IPS DF 19.7 (cell line): Measurements from ENCODE around the gene HSF2BP.
"Not testable (repeated sequence)": the region's sequence is repeated elsewhere in the genome, so short reads cannot be mapped to it uniquely, and the experiment has no call there.

Source experiments
- DNase-seq: peaks from one replicate; pipeline ENCODE4 v3.0.0-alpha.2; 2013; ENCODE audit warnings: low read depth, low spot score

Gene HSF2BP

GRCh38 chr21:43659136-43660000 is at the start of gene HSF2BP, which contains the start of gene RRP1B:
HSF2BP (minus strand) TSS chr21:43659488; CDS start chr21:43658096, 1,392 bp downstream.
RRP1B (plus strand) TSS chr21:43659560; CDS start chr21:43659665, 105 bp downstream.
- DNase-seq = peak; percentile 33

- DNase-seq = no peak
Observed at GRCh38 chr21:43708745-43709381, 49.6 kb upstream of the HSF2BP start.

DNA sequence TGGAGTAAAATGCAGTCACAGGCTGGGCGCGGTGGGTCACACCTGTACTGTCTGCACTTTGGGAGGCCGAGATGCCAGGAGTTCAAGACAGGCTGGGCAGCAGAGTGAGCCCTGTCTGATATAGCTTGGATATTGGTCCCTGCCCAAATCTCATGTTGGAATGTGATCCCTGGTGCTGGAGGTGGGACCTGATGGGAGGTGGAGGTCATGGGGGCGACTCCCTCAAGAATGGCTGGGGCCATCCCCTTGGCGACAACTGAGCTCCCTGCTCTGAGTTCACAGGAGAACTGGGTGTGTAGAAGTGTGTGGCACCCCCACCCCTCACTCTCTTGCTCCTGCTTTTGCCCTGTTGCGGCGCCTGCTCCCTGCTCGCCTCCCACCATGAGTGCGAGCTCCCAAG is 48.2 kb upstream of the HSF2BP start:
- DNase-seq = no peak

GRCh38 chr21:43703035-43703880 is 44.0 kb upstream of the HSF2BP start:
- DNase-seq = no peak

- no peak for DNase-seq
Observed at GRCh38 chr21:43702785-43703034, 43.4 kb upstream of the HSF2BP start.

GRCh38 chr21:43701936-43702784 is 42.9 kb upstream of the HSF2BP start:
- no peak for DNase-seq

DNA sequence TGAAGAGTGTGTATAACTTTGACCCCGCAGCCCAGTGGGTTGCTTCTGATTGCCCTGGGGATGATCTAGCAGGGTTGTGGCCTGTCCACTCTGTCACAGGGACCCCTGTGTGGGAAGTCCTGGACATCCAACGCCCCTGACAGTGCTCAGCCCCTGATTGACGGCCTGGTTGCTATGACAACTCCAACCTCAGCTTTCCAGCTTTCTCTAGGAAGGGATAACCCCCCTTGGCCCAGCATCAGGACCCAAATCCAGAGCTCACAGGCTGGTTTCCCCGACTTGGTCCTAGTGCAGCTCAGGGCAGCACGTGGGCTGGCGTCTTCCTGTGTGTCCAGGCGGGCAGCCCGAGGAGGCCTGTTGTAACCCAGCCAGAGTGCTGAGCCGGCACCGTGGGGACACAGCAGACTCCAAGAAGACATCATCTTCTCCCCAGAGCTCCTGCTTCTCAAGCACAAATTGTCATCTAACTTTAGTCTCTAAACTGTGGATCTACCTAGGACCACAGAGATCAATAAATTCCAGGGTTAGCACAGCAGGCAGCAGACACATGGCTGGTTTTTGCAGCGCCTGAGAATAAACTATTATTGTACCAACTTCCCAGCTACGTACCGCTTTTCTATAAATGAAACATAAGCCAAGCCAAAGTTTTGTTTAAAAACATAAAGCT is 40.8 kb upstream of the HSF2BP start:
- DNase-seq = no peak

- DNase-seq = not testable (repeated sequence)
Observed at GRCh38 chr21:43699492-43699777, 40.1 kb upstream of the HSF2BP start.

GRCh38 chr21:43697758-43698643 is 38.7 kb upstream of the HSF2BP start:
- DNase-seq = no peak

GRCh38 chr21:43696214-43696613 is 36.9 kb upstream of the HSF2BP start:
- no peak for DNase-seq

GRCh38 chr21:43694437-43695079 is 35.3 kb upstream of the HSF2BP start:
- no peak for DNase-seq

- DNase-seq = no peak
Observed at GRCh38 chr21:43693981-43694380, 34.7 kb upstream of the HSF2BP start.

DNA sequence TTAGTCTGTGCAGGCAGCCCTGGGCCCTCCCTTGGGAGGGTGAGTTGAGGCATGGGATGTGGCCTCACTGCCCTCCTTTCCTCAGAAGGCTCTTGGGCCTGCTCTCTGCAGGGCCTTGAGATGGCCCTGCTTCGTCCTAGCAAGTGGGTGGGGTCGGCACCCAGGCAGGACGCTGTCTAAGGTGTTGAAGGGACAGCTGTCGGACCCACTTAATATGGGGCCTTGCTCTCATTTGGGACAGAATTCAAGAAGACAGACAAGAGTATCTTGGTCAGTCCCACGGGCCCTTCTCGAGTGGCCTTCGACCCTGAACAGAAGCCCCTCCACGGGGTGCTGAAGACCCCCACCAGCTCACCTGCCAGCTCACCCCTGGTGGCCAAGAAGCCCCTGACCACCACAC is 33.7 kb upstream of the HSF2BP start:
- no peak for DNase-seq

DNA sequence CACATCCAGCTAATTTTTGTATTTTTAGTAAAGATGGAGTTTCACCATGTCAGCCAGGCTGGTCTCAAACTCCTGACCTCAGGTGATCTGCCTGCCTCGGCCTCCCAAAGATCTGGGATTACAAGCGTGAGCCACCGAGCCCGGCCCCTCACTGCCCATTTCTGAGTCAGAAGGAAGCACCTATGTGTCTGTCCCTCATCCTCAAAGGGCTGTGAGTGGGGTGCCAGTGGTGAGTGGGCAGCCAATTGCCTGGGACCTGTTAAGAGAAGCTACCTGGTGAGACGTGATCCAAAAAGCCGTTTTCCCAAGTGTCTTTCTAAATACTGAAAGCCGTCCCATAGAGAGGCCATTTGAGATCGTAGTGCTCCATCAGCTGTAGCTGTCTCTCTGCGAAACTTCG is 32.5 kb upstream of the HSF2BP start:
- no peak for DNase-seq

DNA sequence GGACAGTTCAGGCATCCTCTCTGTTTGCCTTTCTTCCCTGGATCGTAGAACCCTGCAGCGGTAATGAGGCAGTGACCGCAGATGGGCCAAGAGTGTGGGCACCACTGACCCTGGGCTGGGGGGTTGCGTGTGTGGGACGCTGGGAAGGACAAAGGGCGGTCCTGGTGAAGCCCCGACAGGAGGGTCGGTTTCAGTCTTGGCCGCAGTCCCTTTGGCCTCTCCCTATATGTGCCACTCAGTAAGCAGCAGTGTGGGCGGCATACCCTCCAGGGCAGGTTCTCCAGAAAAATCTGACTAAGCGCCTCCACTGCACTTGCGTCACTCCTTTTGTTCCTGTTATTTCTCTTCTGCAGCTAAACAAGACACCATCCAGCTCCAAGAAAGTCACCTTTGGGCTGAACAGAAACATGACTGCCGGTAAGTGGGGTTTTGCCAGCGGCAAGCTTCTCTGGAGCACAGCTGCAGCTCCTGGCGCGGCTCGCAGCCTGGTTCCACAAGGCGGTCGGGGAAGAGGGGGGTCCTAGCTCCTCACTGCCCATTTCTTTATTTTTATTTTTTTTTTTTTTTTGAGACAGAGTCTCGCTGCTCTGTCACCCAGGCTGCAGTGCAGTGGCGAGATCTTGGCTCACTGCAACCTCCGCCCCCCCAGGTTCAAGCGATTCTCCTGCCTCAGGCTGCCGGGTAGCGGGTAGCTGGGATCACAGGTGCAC is 32.0 kb upstream of the HSF2BP start:
- DNase-seq = no peak

DNA sequence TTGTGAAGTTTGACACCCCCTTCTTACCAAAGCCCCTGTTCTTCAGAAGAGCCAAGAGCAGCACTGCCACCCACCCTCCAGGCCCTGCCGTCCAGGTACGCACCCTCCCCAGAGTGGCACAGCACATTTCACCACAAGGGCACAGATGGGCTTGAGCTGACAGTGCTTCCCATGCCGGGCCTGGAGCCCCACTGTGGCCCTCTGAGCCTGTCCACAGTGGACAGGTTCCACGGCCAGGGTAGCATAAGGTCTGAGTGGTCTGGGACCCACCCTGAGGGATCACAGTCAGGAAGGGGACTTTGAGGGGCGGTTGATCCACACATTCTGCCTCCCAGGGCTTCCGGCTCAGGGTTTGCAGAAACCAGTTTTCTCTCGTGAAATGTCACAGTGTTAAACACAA is 31.1 kb upstream of the HSF2BP start:
- DNase-seq = no peak

DNA sequence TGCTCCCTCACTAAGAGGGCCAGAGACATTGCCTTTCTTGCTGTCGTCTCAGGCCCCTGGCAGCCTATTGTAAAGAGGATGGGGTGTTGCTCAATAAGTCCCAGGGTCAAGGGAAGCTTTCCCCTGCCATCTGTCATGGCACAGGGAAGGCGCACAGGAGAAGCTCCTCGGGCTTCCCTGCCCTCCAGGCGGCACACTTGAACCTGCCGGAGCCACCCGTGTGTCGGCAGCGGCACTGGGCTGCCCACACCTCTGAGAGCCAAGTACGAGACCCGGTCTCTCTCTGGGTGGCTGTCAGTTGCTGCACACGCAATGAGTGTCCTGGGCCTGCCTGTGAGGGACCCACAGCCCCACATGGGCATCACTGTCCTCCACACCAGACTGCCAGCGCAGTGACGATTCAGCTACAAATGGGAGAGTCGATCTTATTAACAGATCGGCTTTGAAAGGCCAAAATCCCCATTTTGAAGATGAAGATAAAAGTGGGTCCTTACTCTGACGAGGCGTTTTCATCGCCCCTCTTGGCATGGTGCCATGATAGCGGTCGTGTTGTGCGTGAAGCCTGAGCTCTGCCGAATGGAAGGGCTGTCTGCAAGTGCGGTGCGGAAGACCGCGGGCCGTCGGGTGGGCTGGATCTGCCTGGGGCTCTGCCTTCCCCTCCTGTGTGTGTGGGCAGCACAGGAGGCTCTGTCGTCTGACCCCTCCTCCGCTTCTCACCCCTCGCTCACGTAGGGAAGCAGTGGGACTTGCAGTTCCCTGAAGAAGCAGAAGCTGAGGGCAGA is 30.5 kb upstream of the HSF2BP start:
- no peak for DNase-seq

DNA sequence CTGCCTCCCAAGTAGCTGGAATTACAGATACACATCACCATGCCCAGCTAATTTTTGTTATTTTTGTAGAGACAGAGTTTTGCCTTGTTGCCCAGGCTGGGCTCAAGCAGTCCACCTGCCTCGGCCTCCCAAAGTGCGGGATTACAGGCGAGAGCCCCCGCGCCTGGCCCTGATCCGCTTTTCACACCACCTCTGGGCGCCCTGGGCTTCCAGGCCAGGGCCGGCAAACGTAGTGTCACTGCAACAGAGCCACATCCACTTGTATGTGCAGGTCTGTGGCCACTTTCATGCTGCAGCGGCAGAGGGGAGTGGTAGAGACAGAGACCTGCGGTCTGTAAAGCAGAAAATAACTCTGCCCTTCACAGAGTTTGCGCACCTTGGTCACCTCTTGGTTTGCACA is 29.6 kb upstream of the HSF2BP start:
- no peak for DNase-seq
